ENCODE data around the gene HPN.
"Not testable (repeated sequence)": the region's sequence is repeated elsewhere in the genome, so short reads cannot be mapped to it uniquely, and the experiment has no call there.

HPN gene

GRCh38 chr19:35028600-35028885, 13.0 kb upstream of the HPN start:
- not testable (repeated sequence) for DNase-seq

GRCh38 chr19:35029275-35029736, 12.2 kb upstream of the HPN start:
- not testable (repeated sequence) for DNase-seq

- no peak for DNase-seq
These were observed 11.7 kb upstream of the HPN start for GRCh38 chr19:35029737-35030256.

GRCh38 chr19:35030257-35031071, 11.1 kb upstream of the HPN start, which contains the start of gene SCN1B:
SCN1B (plus strand) TSS chr19:35030470; CDS start chr19:35030821, 351 bp downstream.
- peak; percentile 75 for DNase-seq

GRCh38 chr19:35031072-35031881, 10.2 kb upstream of the HPN start:
- DNase-seq: no peak

GRCh38 chr19:35032356-35032865, 9.1 kb upstream of the HPN start:
- DNase-seq: no peak

- DNase-seq: no peak
These were observed 8.2 kb upstream of the HPN start for GRCh38 chr19:35033067-35034004.

- no peak for DNase-seq
These were observed 7.5 kb upstream of the HPN start for GRCh38 chr19:35034005-35034502.

- no peak for DNase-seq
These were observed 6.7 kb upstream of the HPN start for GRCh38 chr19:35034588-35035382.

GRCh38 chr19:35037716-35038622, 3.6 kb upstream of the HPN start:
- no peak for DNase-seq

- DNase-seq: no peak
These were observed 2.7 kb upstream of the HPN start for GRCh38 chr19:35038623-35039512.

- no peak for DNase-seq
These were observed 1.4 kb upstream of the HPN start for GRCh38 chr19:35039881-35040825.

GRCh38 chr19:35040826-35041547, 534 bp upstream of the HPN start:
- DNase-seq: peak; percentile 40

GRCh38 chr19:35042056-35042730, 672 bp downstream of the HPN start:
- DNase-seq: no peak

GRCh38 chr19:35042954-35043604, 1.6 kb downstream of the HPN start:
- DNase-seq: no peak

GRCh38 chr19:35043906-35044305, 2.4 kb downstream of the HPN start:
- no peak for DNase-seq

All from activated naive CD4-positive, alpha-beta T cell treated with anti-CD3 and anti-CD28 coated beads, Interleukin-2, amount 50 U/mL, for 16 hours (primary cell).